Measurements from ENCODE around the gene SOS2.
"Not testable (repeated sequence)": the region's sequence is repeated elsewhere in the genome, so short reads cannot be mapped to it uniquely, and the experiment has no call there.

The SOS2 gene

DNA sequence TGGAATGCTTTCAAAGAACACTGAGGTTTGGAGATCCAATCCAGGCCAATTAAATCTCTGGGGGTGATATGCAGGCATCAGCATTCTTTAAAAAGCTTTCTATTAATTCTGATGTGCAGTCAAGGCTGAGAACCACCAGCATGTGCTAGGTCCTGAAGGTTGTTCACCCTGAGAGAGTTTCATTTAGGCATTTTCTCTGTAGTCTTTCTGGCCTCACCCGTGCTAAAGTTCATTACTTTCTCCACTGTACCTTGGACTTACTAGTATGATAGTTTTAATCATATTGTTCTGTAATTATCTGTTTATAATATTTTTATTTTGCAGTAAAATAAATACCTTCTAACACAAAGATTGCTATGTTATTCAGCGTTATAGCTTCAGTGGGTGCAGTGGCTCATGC is 32.9 kb downstream of the SOS2 start:
- no peak overlapping the region for H3K27ac ChIP-seq
- ChIA-PET CTCF (no interaction called here), POLR2A (ENCODE audit: low non-redundant PET) (no interaction called here)
- TF ChIP-seq, protein P1, sequence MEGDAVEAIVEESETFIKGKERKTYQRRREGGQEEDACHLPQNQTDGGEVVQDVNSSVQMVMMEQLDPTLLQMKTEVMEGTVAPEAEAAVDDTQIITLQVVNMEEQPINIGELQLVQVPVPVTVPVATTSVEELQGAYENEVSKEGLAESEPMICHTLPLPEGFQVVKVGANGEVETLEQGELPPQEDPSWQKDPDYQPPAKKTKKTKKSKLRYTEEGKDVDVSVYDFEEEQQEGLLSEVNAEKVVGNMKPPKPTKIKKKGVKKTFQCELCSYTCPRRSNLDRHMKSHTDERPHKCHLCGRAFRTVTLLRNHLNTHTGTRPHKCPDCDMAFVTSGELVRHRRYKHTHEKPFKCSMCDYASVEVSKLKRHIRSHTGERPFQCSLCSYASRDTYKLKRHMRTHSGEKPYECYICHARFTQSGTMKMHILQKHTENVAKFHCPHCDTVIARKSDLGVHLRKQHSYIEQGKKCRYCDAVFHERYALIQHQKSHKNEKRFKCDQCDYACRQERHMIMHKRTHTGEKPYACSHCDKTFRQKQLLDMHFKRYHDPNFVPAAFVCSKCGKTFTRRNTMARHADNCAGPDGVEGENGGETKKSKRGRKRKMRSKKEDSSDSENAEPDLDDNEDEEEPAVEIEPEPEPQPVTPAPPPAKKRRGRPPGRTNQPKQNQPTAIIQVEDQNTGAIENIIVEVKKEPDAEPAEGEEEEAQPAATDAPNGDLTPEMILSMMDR (conservative IDR thresholded peaks at IDR 0.05; ENCODE audit: low read depth): no peak
- DNase-seq (ENCODE audit: low spot score): no peak

DNA sequence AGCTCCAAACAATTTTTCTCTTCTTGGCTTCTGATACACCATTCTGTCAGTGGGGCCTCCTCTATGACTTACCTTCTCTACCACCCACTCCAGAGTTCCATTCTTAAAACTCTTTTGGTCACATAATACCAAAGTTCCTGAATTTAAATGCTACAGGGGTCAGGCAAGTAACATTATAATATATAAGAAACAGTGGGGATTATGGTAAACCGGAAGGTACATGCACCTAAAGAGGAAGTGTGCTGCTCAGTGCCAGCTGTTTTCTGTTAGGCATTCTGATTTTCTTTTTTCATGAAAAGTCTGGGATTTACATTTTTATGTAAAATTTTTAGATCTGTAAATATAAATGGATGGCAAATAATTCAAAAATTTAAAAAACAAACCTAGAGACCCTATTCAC is 39.9 kb downstream of the SOS2 start:
- CTCF ChIA-PET: interaction anchor here (0.6 to 0.7 kb wide), 2 partner anchors 58 to 70 kb away, joined by 3 read pairs; no protein-coding TSS in a partner anchor
- H3K27ac ChIP-seq: no peak overlapping the region
- DNase-seq (ENCODE audit: low spot score): no peak
- TF ChIP-seq, protein P1 (conservative IDR thresholded peaks at IDR 0.05; ENCODE audit: low read depth): no peak
- POLR2A ChIA-PET (ENCODE audit: low non-redundant PET): interaction anchor here (0.6 kb wide), 1 partner anchor 35 kb away, joined by 5 read pairs; no protein-coding TSS in a partner anchor

DNA sequence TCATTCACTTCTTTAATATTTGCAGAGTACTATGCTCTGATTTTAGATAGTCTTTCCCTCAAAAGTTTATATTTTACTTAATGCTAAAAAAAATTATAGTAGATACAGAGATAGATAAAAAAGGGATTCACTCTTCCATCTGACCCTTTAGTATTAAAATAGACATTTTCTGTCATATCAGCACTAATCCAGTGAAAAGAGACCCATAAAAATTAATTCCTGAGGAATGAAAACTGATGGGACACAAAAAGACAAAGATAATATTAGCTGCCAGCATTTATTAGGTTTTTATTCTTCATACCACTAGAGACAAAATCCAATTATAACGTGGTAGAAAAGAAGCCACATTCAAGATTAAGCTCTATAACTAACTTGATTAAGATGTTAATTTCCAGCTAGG is 45.3 kb downstream of the SOS2 start:
- TF ChIP-seq, protein P1 (conservative IDR thresholded peaks at IDR 0.05; ENCODE audit: low read depth): no peak
- ChIA-PET POLR2A (ENCODE audit: low non-redundant PET) (no interaction called here), CTCF (no interaction called here)
- no peak overlapping the region for H3K27ac ChIP-seq
- DNase-seq (ENCODE audit: low spot score): no peak

DNA sequence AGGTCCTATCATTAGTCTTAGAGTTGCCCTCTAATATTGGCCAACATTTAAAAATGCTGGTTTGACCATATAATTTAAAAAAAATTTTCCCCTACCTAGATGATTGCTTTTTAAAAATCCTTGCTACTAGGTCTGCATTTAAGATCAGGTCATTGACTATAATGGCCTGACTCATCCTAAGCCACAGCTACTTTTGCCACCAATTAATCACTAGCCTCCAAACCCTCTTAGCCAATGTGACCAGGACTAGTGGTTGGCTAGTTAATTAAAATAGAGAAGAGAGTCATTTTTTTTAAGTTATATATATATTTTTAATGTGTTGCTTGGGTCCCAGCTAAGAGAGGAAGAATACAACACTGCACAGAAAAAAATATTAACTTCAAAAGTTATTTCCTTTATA is 57.5 kb downstream of the SOS2 start:
- DNase-seq (ENCODE audit: low spot score): no peak
- CTCF ChIA-PET: interaction anchor here (0.6 to 0.7 kb wide), 2 partner anchors 943 to 1169 kb away, joined by 3 to 4 read pairs; no protein-coding TSS in a partner anchor
- H3K27ac ChIP-seq: no peak overlapping the region
- TF ChIP-seq, protein P1 (conservative IDR thresholded peaks at IDR 0.05; ENCODE audit: low read depth): no peak
- POLR2A ChIA-PET (ENCODE audit: low non-redundant PET): no interaction called here

DNA sequence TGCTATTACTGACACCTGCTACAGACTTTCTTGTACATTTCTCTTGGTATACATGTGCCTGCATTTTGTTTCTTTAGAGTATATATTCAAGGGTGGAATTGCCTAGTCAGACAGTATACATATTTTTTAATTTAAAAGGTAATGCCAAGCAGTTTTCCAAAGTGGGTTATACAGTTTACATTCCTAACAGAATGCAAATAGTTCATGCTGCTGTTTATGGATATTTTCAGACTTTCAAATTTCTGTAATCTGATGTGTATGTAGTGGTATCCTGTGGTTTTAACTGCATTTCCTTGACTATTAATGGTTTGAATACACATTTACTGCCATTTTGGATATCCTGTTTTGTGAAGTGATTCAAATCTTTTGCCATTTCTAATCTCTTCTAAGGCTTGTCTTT is 59.5 kb downstream of the SOS2 start:
- TF ChIP-seq, protein P1 (conservative IDR thresholded peaks at IDR 0.05; ENCODE audit: low read depth): no peak
- CTCF ChIA-PET: no interaction called here
- POLR2A ChIA-PET (ENCODE audit: low non-redundant PET): no interaction called here
- DNase-seq (ENCODE audit: low spot score): no peak
- H3K27ac ChIP-seq: no peak overlapping the region

DNA sequence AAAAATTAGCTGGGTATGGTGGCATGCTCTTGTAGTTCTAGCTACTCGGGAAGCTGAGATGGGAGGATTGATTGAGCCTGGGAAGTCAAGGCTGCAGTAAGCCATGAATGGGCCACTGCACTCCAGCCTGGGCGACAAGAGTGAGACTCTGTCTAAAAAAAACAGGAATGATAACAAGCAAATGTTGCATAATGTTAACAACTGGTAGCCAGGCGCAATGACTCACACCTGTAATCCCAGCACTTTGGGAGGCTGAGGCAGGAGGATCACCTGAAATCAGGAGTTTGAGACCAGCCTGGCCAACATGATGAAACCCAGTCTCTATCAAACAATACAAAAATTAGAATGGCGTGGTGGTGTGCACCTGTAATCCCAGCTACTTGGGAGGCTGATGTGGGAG is 64.0 kb downstream of the SOS2 start:
- H3K27ac ChIP-seq; DNase-seq (ENCODE audit: low spot score); POLR2A ChIA-PET (ENCODE audit: low non-redundant PET): not testable (repeated sequence)
- CTCF ChIA-PET: interaction anchor here (0.7 kb wide), 1 partner anchor 517 kb away, joined by 3 read pairs; no protein-coding TSS in a partner anchor

DNA sequence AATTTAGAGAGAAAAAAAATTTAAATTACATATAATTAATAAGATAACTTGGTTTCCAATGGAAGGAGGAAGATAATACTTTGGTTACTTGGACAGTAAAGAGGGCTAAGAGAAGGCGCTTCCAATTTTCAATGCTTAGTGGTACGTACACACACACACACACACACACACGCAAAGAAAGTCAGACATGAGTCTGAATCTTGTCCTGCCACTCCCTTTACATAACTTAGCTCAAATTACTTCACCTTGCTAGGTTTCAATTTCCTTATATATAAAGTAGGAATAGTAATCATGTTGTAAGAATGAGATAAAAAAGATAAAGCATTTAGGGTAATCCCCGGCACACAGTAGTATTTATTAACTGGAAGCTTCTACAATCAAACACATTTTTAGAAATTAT is 75.3 kb downstream of the SOS2 start:
- TF ChIP-seq, protein P1 (conservative IDR thresholded peaks at IDR 0.05; ENCODE audit: low read depth): no peak
- no peak for DNase-seq (ENCODE audit: low spot score)
- no peak overlapping the region for H3K27ac ChIP-seq
- ChIA-PET POLR2A (ENCODE audit: low non-redundant PET) (no interaction called here), CTCF (interaction anchor here (0.5 to 1.0 kb wide), 3 partner anchors 16 to 451 kb away, joined by 3 to 4 read pairs (median 3); no protein-coding TSS in a partner anchor)

Measured in RWPE1 (cell line).